AG09319 (cell line): ENCODE results near the gene SHPK.

Experiments used
- DNase-seq: peaks from one replicate; pipeline ENCODE4 v3.0.0-alpha.2; 2010; ENCODE audit warnings: low read depth; ENCODE audit errors: extremely low read depth
- CTCF ChIP-seq: IDR thresholded peaks from 2 replicates; pipeline ENCODE4 v1.5.1; 2011; ENCODE audit warnings: low read depth, mild to moderate bottlenecking, inconsistent platforms, low read length, moderate library complexity

The SHPK gene

GRCh38 chr17:3594051-3594800 lies 41.8 kb downstream of the SHPK start:
- TF ChIP-seq CTCF, result no peak
- no peak for DNase-seq

- no peak for DNase-seq
- no peak for TF ChIP-seq CTCF
Observed at GRCh38 chr17:3593384-3593783, 42.7 kb downstream of the SHPK start.

GRCh38 chr17:3592216-3592860 lies 43.7 kb downstream of the SHPK start:
- TF ChIP-seq CTCF, result no peak
- no peak for DNase-seq

- TF ChIP-seq CTCF, result no peak
- DNase-seq, result no peak
Observed at GRCh38 chr17:3590768-3591167, 45.3 kb downstream of the SHPK start.

GRCh38 chr17:3590231-3590630 lies 45.8 kb downstream of the SHPK start:
- no peak for DNase-seq
- TF ChIP-seq CTCF, result no peak

- no peak for DNase-seq
- no peak for TF ChIP-seq CTCF
Observed at GRCh38 chr17:3589784-3590183, 46.3 kb downstream of the SHPK start.

GRCh38 chr17:3585826-3586225 lies 50.2 kb downstream of the SHPK start:
- TF ChIP-seq CTCF, result no peak
- DNase-seq, result no peak
